ENCODE data around the gene EEF1AKMT3.

EEF1AKMT3 gene

GRCh38 chr12:57772429-57773322 is at the start of gene EEF1AKMT3:
TSS of gene EEF1AKMT3 (plus strand) at chr12:57772614. CDS start at chr12:57772725, 111 bp downstream.
- DNase-seq (ENCODE audit: low read depth), result peak; percentile 78

- DNase-seq (ENCODE audit: low read depth), result no peak
These were observed 49.4 kb upstream of the EEF1AKMT3 start for GRCh38 chr12:57722716-57723629.

- DNase-seq (ENCODE audit: low read depth), result no peak
These were observed 48.8 kb upstream of the EEF1AKMT3 start for GRCh38 chr12:57723630-57723962.

GRCh38 chr12:57724003-57724935 is 48.1 kb upstream of the EEF1AKMT3 start:
- no peak for DNase-seq (ENCODE audit: low read depth)

- no peak for DNase-seq (ENCODE audit: low read depth)
These were observed 47.3 kb upstream of the EEF1AKMT3 start for GRCh38 chr12:57724936-57725740.

- DNase-seq (ENCODE audit: low read depth), result no peak
These were observed 46.6 kb upstream of the EEF1AKMT3 start for GRCh38 chr12:57725851-57726150.

- peak; percentile 92 for DNase-seq (ENCODE audit: low read depth)
These were observed 46.1 kb upstream of the EEF1AKMT3 start for GRCh38 chr12:57726151-57726883.

GRCh38 chr12:57726884-57727757 is 45.3 kb upstream of the EEF1AKMT3 start:
- DNase-seq (ENCODE audit: low read depth), result no peak

GRCh38 chr12:57727758-57728395 is 44.5 kb upstream of the EEF1AKMT3 start:
- DNase-seq (ENCODE audit: low read depth), result no peak

GRCh38 chr12:57729321-57729844 is 43.0 kb upstream of the EEF1AKMT3 start:
- no peak for DNase-seq (ENCODE audit: low read depth)

- DNase-seq (ENCODE audit: low read depth), result no peak
These were observed 41.9 kb upstream of the EEF1AKMT3 start for GRCh38 chr12:57730336-57731067.

- no peak for DNase-seq (ENCODE audit: low read depth)
These were observed 40.9 kb upstream of the EEF1AKMT3 start for GRCh38 chr12:57731411-57732080.

GRCh38 chr12:57732270-57732669 is 40.1 kb upstream of the EEF1AKMT3 start:
- no peak for DNase-seq (ENCODE audit: low read depth)

- peak; percentile 38 for DNase-seq (ENCODE audit: low read depth)
These were observed 39.5 kb upstream of the EEF1AKMT3 start for GRCh38 chr12:57732726-57733593.

- DNase-seq (ENCODE audit: low read depth), result no peak
These were observed 38.5 kb upstream of the EEF1AKMT3 start for GRCh38 chr12:57733928-57734327.

- DNase-seq (ENCODE audit: low read depth), result peak; percentile 44
These were observed 37.8 kb upstream of the EEF1AKMT3 start for GRCh38 chr12:57734591-57734990.

All from ELR (cell line).